IPS-NIHi7 (cell line): ENCODE measurements around the gene CYP2S1.
A peak's percentile ranks its signal among the peaks of the same experiment; 100 is the strongest.
"Not testable (repeated sequence)": the region's sequence is repeated elsewhere in the genome, so short reads cannot be mapped to it uniquely, and the experiment has no call there.

Source experiments
- DNase-seq: peaks from one replicate; pipeline ENCODE4 v3.0.0; 2012; ENCODE audit warnings: mixed read lengths; ENCODE audit errors: extremely low spot score

The CYP2S1 gene, protein sequence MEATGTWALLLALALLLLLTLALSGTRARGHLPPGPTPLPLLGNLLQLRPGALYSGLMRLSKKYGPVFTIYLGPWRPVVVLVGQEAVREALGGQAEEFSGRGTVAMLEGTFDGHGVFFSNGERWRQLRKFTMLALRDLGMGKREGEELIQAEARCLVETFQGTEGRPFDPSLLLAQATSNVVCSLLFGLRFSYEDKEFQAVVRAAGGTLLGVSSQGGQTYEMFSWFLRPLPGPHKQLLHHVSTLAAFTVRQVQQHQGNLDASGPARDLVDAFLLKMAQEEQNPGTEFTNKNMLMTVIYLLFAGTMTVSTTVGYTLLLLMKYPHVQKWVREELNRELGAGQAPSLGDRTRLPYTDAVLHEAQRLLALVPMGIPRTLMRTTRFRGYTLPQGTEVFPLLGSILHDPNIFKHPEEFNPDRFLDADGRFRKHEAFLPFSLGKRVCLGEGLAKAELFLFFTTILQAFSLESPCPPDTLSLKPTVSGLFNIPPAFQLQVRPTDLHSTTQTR

DNA sequence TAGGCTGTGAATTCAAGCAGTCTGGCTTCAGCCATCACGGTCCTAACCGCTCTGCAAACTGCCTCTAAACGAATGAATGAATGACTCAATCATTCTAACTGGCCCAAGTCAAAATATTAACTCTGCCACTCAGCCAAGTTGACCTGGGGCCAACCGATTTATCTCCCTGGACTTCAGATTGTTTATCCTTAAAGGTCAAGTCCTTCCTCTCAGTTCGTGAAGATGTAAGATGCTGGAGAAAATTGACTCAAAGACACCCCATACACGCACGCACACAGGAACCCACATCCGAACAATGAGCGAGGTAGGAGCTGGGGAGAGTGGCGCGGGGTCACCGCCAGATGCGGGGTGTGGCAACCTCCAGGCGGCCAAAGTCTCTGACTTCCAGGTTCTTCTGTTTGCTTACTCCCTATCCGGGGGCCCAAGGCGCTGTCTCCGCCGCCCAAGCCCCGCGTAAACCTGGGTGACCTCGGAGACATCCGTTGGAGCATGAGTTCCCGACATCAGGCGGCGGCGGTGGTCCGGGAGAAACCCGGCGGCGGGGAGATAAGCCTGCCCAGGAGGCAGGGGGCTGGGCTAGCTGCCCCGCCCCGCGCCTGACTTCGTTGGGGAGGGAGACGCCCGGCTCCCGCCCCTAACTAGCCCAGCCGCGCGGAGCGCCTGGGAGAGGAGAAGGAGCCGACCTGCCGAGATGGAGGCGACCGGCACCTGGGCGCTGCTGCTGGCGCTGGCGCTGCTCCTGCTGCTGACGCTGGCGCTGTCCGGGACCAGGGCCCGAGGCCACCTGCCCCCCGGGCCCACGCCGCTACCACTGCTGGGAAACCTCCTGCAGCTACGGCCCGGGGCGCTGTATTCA is at the start of gene CYP2S1:
CYP2S1 (plus strand) TSS at position 646 of the 856 bp plus-strand sequence; CDS start at position 692, 46 bp downstream.
- peak; percentile 83 for DNase-seq

DNA sequence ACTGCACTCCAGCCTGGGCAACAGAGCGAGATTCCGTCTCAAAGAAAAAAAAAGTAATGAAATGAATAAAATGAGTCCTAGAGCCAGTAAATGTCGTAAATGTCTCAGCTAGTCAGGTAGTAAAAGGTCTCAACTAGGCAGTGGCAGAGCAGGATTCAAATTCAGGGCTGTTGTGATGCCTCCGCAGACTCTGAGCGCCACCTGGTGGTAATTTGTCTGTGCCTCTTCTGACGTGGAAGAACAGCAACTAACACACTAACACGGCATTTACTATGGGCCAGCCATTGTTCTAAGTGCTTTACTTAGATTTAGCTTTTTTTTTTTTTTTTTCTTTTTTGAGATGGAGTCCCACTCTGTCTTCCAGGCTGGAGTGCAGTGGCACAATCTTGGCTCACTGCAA is 48.6 kb upstream of the CYP2S1 start:
- DNase-seq: peak; percentile 74

DNA sequence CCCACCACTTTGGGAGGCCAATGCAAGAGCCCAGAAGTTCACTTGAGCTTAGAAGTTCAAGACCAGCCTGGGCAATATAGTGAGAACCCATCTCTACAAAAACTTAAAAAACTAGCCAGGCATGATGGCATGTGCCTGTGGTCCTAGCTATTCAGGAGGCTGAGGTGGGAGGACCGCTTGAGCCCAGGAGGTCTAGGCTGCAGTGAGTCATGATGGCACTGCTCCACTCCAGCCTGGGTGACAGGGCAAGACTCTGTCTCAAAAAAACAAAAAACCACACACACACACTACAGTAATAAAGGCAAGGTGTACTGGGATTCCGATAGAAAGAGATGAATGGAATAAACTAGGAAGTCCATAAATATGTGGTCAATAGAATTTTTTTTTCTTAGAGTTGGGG is 43.2 kb upstream of the CYP2S1 start:
- no peak for DNase-seq

DNA sequence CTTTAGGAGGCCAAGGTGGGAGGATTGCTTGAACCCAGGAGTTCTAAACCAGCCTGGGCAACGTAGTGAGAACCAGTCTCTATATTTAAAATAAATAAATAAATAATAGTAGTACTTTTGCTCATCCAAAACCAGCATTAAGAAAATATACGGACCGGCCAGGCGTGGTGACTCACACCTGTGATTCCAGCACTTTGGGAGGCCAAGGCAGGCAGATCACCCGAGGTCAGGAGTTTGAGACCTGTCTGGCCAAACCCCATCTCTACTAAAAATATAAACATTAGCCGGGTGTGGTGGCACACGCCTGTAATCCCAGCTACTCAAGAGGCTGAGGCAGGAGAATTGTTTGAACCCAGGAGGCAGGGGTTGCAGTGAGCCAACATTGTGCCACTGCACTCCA is 42.0 kb upstream of the CYP2S1 start:
- DNase-seq: not testable (repeated sequence)

DNA sequence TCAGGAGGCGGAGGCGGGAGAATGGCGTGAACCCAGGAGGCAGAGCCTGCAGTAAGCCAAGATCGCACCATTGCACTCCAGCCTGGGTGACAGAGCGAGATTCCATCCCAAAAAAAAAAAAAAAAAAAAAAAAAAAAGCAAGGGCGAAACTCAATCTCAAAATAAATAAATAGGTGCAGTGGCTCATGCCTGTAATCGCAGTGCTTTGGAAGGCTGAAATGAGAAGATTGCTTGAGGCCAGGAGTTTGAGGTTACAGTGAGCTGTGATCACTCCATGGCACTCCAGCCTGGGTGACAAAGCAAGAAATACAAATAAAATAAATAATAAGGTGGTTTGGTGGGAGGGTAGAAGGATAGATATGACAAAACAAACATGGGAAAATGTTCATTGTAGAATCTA is 39.0 kb upstream of the CYP2S1 start:
- DNase-seq: no peak

DNA sequence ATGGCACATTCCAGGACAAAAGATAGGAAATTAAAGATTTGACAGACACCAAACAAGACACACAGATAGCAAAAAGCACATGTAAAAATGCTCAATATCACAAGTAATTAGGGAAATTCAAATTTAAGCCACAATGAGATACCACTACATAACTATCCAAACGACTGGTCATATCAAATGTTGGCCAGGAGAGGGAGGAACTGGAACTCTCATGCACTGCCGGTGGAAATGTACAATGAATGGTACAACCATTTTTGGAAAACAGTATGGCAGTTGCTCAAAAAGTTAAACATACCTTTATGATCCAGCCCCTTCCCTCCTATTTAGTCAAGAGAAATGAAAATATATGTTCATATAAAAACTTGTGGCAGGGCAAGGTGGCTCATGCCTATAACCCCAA is 36.8 kb upstream of the CYP2S1 start:
- no peak for DNase-seq

DNA sequence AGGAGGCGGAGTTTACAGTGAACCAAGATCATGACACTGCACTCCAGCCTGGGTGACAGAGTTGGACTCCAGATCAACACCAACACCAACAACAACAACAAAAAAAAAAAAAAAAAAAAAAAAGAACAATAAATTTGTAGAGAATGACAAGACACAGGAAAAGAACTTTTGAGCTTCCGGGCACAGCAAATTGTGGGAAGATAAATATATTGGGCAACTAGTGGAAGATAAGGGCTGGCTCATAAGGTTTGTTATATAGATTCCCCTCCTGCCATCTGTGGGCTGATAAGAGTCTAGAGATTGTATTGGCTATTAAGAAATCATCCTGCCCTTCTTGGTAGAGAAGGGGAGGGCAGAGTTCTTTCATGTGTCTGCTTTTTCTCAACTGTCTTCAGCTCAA is 33.1 kb upstream of the CYP2S1 start:
- DNase-seq: no peak

DNA sequence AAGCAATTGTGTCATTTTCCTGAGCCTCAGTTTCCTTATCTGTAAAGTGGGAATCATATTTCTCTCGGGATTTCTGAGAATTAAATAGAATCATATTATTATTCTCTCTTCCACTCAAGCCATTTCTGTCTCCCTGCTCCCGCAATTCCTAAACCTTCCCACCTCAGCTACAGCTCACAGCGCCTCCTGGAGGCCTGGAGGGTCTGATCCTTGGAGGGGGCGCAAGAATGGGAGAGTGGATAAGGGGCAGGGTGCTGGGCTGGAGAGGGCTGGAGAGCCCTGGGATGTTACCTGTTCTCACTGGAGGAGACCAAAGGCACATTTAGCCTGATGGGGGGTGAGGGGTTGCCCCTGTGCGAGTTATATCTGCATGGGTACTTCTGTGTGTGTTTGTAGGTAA is 31.1 kb upstream of the CYP2S1 start:
- DNase-seq: peak; percentile 64

DNA sequence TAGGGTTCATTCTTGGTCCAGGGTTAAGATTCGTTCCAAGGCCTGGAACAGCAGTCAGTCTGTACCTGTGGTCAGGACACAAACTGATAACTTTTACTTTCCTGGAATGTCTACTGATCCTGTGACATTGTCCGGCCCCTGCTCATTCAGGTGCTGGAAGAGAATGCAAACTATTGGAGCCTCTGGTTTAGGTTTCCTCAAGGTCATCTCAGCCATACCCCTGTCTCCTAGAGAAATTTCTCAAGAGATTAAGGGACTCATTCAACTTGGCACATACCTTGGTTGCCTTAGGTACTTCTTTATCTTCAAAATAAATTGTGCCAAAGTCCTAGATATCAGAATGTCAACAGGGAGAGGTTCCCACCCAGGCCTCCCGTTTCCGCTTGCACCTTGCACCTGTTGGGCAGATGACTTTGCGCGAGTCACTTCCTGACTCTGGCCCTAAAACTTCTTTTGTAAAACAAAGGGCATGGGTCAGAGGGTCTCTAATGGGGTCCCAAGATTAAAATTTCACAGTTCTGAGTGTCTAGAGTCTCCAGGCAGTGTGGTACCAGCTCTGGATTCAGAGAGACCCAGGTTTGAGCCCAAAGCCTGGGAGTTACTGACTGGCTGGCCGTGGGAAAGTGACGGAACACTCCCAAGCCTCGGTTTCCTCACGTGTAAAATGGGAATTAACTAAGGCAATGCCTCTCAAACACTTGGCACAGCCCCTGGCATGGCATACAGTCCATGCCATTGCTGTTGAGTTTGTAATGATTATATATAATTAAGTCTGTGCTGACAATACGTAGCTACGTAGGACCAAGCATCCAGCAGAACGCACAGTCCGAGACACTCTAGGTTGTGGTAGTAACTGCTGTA is 25.8 kb upstream of the CYP2S1 start:
- no peak for DNase-seq

DNA sequence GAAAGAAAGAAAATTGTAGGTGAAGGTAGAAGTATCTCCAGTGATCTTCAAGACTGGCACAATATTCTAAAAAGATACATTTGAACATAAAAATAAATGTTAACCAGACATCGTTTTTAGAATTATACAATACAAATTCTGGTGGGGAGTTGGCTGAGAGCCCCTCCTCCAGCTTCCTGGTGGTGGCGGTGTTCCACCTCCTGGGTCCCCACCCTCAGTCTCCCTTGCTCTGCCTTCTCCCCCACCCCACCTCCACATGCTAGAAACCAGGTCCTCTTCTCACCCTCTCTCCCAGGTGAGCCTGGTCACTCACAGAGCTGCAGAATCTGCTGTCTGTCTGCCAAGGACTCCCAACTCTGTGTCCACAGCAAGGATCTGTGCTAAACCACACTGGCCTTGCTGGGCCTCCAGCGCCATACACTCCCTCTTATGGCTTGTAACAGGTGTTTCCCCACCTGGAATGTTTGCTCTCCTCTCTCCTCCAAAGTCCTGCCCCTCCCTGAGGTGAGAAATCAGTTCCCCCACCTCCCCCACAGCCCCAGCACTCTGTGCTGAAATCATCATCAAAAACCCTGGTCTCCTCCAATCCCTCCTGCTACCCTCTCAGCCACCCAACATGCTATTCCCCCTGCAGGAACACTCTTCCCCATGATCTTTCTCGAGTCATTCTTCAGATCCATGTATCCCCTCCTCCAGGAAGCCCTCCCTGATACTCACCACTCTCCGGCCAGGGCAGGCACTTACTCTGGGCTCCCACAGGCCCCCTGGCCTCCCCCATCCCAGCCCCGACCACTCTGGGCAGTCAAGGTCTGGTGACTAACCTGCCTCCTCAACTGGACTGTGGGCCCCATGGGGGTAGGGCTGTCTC is 20.5 kb upstream of the CYP2S1 start:
- no peak for DNase-seq

DNA sequence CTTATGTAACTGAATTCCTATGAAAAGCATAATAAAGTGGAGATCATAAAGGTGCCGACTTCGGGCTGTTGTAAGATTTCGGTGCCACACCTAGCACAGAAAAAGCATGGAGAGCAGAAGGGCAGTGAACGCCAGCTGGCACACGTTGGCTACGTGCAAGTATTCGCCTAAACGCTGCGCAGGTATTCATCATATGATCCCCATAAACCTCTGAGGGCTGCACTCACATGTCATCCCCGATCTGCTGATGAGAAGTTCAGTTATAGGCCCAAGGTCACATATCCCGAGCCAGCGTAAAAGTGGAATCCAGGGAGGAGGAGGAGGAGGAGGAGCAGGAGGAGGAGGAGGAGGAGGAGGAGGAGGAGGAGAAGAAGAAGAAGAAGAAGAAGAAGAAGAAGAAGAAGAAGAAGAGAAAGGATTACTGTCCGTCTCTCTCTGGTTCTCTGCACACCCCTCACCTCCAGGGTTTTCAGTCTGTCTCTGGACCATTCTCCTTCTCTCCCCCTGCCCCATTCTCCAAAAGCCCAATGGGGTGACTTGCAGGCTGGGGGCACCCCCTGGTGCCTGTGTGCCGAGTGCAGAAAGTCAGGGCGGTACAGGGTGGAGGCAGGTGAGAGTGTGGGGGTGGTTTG is 18.6 kb upstream of the CYP2S1 start:
- no peak for DNase-seq

DNA sequence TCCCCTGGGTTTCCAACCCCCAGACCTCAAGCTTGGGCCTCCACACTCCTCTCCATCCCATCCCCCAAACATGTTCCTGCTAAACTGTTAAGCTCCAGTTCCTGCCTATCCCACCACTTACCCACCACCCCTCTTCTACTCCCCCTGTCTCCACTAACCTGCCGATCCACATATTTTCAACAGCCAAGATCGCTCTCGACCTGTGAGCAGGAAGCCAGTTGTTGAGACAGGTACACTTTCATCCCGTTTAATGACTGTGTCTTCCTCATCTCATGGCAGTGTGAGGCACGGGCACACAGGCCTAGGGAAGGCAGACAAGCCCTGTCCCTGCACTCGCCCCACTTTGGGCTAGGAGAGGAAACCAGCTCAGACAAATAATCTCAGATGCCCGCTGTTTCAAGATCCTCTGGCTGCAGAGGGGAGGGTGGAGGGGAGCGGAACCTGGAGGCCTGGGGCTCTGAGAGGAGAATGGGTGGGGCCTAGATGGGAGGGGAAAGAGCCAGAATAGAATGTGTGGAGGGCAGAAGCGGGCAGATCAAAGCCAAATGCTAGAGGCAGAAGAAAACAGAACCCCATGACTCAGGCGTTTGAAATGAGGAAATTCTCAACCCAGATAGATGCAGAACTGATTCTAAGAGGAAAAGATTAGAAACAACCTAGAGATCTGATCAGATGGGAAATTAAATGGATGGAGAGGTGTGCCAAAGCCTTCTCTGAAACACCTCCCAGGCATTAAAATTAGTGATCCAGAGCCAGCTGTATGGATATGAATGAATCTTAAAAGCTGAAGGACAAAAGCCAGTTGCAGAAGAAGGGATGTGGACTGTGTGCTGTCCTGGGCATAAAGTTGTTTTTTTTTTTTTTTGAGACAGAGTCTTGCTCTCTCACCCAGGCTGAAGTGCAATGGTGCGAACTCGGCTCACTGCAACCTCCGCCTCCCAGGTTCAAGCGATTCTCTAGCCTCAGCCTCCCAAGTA is 16.9 kb upstream of the CYP2S1 start:
- peak; percentile 93 for DNase-seq

DNA sequence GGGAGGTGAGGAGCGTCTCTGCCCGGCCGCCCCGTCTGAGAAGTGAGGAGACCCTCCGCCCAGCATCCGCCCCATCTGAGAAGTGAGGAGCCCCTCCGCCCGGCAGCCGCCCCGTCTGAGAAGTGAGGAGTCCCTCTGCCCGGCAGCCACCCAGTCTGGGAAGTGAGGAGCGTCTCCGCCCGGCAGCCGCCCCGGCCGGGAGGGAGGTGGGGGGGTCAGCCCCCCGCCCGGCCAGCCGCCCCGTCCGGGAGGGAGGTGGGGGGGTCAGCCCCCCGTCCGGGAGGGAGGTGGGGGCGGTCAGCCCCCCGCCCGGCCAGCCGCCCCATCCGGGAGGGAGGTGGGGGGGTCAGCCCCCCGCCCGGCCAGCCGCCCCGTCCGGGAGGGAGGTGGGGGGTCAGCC is 12.8 kb upstream of the CYP2S1 start:
- not testable (repeated sequence) for DNase-seq

DNA sequence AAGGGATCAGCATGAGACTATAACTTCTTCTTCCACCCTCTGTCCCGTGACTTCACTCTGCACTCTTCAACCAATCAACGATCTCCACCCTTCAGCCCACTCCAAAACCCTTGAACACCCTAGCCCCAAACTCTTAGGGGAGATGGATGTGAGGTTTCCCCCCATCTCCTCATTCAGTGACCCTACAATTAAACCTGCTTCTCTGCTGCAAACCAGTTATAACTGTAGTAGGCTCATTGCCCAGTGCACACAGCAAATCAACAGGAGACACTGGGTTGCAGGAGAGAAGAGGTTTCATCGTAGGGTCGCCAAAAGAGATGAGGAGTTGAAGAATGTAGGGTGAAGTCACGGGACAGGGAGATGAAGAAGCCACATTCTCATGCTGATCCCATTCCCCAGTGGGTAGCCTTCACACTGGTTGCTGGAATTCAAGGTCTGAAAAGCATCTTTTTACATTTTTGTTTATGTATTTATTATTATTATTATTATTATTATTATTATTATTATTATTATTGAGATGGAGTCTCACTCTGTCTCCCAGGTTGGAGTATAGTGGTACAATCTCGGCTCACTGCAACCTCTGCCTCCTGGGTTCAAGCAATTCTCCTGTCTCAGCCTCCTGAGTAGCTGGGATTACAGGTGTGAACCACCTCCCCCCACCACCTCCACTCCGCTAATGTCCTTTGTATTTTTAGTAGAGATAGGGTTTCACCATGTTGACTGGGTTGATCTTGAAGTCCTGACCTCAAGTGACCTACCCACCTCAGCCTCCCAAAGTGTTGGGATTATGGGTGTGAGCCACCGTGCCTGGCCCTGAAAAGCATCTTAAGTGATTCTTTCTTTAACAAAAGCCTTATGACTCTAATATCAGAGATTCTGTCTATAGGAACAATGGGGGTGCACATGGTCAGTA is 5.8 kb upstream of the CYP2S1 start:
- DNase-seq: no peak

DNA sequence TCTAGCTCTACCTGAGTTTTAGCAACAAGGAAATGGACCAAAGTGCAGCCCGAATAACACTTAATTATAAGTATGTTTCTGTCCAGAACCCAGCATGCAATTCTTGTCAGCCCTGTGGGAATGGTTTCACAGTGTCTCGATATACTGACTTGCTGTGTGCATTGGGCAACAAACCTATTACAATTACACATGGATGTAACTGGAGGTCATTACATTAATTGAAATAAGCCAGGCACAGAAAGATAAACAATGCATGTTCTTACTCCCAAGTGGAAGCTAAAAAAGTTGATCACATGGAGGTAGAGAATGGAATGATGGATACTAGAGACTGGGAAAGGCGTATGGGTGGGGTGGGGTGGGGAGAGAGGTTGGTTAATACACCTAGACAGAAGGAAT is 5.1 kb upstream of the CYP2S1 start:
- DNase-seq: no peak

DNA sequence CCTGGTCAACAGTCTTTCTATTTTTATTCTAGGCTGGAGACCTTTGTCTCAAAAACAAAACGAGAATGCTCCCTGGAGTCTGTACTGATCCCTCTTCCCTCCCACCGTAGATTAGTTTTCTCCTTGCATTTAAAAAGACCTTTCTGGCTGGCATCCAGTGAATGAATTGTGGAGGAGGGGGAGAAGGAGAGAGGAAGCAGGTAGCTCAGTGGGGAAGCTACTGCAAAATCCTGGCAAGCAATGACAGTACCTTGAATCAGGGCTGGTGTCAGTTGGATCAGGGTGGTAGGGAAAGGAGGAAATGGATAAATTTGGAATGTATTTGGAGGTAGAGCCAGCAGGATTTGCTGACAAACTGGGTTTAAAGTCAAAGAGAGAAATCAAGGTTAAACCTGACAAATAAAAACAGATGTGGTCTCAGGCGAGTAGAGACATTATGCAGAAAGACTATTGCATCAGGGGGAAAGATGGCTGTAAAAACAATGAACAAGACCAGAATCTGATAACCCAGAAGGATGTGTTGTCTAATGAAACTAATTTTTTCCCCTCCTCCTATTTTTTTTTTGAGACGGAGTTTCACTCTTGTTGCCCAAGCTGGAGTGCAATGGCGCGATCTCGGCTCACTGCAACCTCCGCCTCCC is 3.5 kb upstream of the CYP2S1 start:
- peak; percentile 73 for DNase-seq

DNA sequence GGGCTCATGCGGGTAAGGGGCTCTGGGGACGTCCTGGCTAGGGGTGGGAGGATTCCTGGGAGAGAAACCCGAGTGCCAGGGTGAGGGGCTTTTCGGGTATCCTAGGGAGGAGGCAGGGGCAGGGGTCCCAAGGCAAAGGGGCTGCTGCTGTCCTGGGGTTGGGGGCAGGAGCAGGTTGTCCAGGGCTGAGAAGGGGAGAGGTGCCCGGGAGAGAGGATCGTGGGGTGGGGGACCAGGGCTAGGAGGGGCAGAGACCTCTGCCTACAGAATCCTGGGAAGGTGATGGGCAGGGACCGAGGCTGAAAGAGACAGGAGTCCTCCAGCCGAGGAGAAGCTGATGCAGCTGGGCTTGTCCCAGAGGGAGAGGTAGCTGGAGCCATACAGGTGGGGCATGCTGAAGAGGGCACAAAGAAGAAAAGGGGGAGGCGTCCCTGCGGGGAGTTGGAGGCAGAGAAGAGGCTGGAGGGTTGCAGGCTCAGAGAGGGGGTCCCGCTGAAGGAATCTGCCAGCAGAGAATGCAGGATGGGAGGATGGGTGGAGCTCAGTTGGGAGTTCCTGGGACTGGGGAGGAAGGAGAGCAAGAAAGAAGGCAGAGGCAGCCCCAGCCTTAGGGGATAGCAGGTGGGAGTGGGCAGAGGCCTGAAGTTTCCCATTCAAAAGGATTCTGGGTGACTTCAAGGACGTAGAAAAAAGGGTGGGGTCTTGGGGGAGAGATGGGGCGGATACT is 574 bp downstream of the CYP2S1 start:
- DNase-seq: no peak
